Epithelial cell of proximal tubule (primary cell): Measurements from ENCODE around the gene NAXD. TPM values are rescaled to one million over a fixed set of nuclear protein-coding genes. Genes with fewer than 3 reads are reported as not detected.

Source experiments
- DNase-seq: peaks from one replicate; pipeline ENCODE4 v3.0.0-alpha.2; 2011; ENCODE audit warnings: low read depth
- H3K4me3 ChIP-seq: 2 replicates; pipeline ENCODE4 v1.5.1; 2011; ENCODE audit warnings: low read depth, mild to moderate bottlenecking, low read length
- CTCF ChIP-seq: conservative IDR thresholded peaks from 2 replicates; pipeline ENCODE4 v1.5.1; 2012; ENCODE audit warnings: low read depth, mild to moderate bottlenecking, low read length
- total RNA-seq: library from RNA; depleted of rRNA; stranded (reverse); fragments of >200 nt; gene quantifications from 2 replicates; pipeline ENCODE4 v1.2.3, GENCODE V29; 2015

Gene NAXD
- total RNA-seq, 1 donor from 2014 or later: 16.7 TPM

- no peak for TF ChIP-seq CTCF
- no peak for DNase-seq
- no peak overlapping the region for H3K4me3 ChIP-seq
Measured at GRCh38 chr13:110620596-110620995, 5.3 kb downstream of the NAXD start.

DNA sequence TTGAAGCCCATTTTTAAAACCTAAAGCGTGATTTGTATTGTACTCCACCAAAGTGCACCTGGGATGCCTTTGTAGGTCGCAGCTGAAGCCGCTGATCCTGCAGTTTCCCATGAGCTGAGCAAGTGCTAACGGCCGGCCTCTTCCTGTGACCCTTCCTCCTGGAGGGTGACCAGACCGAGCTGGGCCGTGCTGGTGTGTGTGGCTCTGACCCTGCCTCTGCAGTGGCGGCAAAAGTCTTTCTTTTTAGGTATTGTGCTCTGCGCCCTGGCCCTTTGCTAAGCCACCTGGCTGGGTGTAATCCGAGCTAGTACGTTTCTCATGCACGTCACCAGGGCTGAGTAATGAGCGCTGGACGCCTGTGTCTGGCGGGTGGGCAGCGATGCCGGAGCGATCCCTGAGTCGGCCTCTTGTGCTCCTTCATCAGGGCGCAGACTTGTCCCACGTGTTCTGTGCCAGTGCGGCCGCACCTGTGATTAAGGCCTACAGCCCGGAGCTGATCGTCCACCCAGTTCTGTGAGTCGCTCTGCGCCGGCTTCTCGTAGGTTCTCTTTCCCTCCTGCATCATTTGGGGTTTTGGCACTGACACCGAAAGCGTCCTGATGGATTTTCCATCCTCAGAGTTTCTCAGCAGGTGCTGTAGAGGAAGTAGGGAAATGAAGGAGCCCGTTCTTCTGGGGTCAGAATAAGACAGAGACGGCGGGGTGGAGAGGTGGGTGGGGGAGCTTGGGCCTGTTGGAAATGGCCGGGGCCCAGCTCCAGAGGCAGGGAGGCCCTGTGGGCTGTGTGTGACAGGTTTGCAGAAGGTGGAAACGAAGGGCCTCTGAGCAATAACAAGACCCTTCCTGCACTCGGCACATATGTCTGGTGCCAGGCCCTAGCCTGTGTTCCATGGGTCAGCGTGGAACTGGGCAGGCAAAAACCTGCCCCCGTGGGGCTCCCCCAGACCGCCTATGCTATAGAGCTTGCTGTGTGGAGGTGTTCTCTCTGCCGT lies 9.7 kb downstream of the NAXD start:
- DNase-seq: no peak
- H3K4me3 ChIP-seq: no peak overlapping the region
- no peak for TF ChIP-seq CTCF

DNA sequence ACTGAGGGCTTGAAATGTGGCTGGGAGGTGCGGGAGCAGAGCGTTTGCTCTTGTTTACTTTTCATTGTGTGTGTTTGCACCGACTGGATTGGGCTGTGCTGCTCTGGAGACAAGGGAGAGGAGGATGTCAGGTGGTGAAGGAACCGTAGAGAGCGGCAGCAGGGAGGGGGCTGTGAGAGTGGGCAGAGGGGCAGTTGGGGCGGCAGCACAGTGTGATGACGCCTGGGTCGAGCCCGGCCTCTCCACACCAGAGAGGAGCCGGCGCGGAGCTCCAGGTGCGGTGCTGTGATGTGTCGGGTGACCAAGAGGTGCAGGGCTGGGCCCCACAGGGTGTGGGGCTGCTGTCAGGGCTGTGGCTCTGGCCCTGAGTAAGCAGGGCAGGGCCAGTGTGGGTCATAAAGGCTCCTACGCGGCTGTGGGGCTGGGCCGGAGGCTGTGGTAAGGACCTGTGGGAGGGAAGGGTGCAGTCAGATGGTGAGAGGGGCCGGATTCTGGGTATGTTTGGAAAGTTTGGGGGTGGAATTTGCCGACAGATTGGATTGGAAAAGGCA lies 10.5 kb downstream of the NAXD start:
- TF ChIP-seq CTCF: no peak
- no peak for DNase-seq
- no peak overlapping the region for H3K4me3 ChIP-seq

DNA sequence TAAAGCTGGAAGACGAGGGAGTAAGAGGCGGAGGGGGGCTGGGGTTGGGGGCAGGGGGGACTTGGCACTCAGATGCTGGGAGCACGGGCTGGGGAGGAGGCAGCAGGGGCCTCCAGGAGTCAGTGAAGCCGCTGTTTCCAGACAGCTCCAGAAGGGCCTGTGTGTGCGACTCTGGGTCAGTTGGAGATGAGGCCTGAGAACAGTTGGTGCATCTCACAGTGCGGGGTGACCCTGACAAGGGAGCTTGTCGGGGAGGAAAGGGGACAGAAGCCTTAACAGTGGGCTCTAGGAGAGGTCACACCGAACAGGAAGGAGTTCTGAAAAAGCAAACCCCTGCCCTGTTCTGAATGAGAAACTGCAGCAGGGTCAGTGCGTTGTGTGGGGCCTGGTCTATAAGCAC lies 11.2 kb downstream of the NAXD start:
- no peak overlapping the region for H3K4me3 ChIP-seq
- DNase-seq: no peak
- TF ChIP-seq CTCF: no peak

DNA sequence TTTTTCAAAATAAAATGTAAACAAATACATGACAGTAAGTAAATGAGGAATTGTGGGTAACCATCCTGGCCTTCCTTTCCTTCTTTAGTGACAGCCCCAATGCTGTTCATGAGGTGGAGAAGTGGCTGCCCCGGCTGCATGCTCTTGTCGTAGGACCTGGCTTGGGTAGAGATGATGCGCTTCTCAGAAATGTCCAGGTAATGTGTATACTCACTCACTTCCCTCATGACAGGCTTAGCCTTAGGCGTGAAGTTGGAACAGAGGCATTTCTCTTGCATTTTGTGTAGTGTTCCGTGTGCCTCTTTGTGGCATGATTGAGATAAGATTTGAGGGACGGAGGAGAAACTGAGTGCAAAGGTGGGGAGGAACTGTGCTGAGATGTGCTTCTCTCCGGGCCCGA lies 12.0 kb downstream of the NAXD start:
- TF ChIP-seq CTCF: no peak
- no peak overlapping the region for H3K4me3 ChIP-seq
- DNase-seq: no peak

GRCh38 chr13:110627761-110628476 lies 12.6 kb downstream of the NAXD start:
- TF ChIP-seq CTCF: no peak
- no peak overlapping the region for H3K4me3 ChIP-seq
- DNase-seq: no peak
